Measurements from ENCODE around the gene C18orf54. TPM values are rescaled to one million over a fixed set of nuclear protein-coding genes. Genes with fewer than 3 reads are reported as not detected.

C18orf54 gene
- total RNA-seq, 2 donors from 2014 or later, result 17.8 to 29.5 TPM

DNA sequence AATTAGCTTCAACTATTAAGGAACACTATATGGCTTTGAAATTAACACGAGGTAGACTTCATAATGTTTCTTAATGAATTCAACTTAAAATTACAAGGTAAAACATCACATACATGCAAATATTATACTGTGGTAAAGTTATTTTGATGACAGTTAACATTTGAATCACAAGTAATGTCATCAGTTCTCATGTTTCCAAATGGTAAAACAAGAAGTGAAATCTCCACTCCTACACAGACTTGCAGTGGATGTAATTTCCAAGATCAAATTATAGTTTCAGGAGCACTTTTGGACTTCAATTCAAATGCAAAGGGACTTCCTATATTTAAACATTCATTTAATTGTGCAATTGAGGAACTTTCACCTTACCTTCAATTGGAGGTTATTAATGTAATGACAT lies 39.1 kb downstream of the C18orf54 start:
- DNase-seq, result no peak
- peaks cover 3% of the 10 kb centered on the region for H3K27me3 Mint-ChIP-seq (ENCODE audit: insufficient read depth)
- H3K27ac Mint-ChIP-seq, result no peak overlapping the region
- Histone ChIP-seq H3K9ac (ENCODE audit: extremely low read depth, low read length, poor library complexity, severe bottlenecking) (no peak overlapping the region), H3K9me3 (ENCODE audit: control insufficient read depth, low read length) (no peaks in the 10 kb centered on the region), H3K4me1 (ENCODE audit: control insufficient read depth, insufficient read depth, low read length) (no peaks in the 10 kb centered on the region), H3K27me3 (ENCODE audit: control insufficient read depth, insufficient read depth, low read length, poor library complexity, severe bottlenecking) (no peaks in the 10 kb centered on the region), H3K27ac (ENCODE audit: low read depth, low read length) (no peak overlapping the region), H3K4me3 (ENCODE audit: low read length) (no peak overlapping the region), H3K36me3 (ENCODE audit: control insufficient read depth, insufficient read depth, low read length) (no peaks in the 10 kb centered on the region)
- no peak overlapping the region for H3K4me3 Mint-ChIP-seq
- WGBS, 2 experiments (ENCODE audit: insufficient coverage in 1 of 2, insufficient read length in 1 of 2), result no CpG with 5 or more reads among the region's 1 CpG
- no peaks in the 10 kb centered on the region for H3K4me1 Mint-ChIP-seq
- no peaks in the 10 kb centered on the region for H3K9me3 Mint-ChIP-seq
- TF ChIP-seq, protein P1, sequence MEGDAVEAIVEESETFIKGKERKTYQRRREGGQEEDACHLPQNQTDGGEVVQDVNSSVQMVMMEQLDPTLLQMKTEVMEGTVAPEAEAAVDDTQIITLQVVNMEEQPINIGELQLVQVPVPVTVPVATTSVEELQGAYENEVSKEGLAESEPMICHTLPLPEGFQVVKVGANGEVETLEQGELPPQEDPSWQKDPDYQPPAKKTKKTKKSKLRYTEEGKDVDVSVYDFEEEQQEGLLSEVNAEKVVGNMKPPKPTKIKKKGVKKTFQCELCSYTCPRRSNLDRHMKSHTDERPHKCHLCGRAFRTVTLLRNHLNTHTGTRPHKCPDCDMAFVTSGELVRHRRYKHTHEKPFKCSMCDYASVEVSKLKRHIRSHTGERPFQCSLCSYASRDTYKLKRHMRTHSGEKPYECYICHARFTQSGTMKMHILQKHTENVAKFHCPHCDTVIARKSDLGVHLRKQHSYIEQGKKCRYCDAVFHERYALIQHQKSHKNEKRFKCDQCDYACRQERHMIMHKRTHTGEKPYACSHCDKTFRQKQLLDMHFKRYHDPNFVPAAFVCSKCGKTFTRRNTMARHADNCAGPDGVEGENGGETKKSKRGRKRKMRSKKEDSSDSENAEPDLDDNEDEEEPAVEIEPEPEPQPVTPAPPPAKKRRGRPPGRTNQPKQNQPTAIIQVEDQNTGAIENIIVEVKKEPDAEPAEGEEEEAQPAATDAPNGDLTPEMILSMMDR (conservative IDR thresholded peaks at IDR 0.05), result no peak
- H3K36me3 Mint-ChIP-seq (ENCODE audit: low read depth), result no peaks in the 10 kb centered on the region

GRCh38 chr18:54405290-54405689 lies 47.6 kb downstream of the C18orf54 start:
- H3K9me3 Mint-ChIP-seq, result no peaks in the 10 kb centered on the region
- TF ChIP-seq, protein P1 (conservative IDR thresholded peaks at IDR 0.05), result no peak

GRCh38 chr18:54411781-54412180 lies 54.1 kb downstream of the C18orf54 start:
- Mint-ChIP-seq H3K4me3 (no peak overlapping the region), H3K9me3 (no peaks in the 10 kb centered on the region)
- TF ChIP-seq, protein P1 (conservative IDR thresholded peaks at IDR 0.05), result no peak

More at GRCh38 chr18:54405290-54405689, 47.6 kb downstream of the C18orf54 start:
- Histone ChIP-seq H3K4me3 (ENCODE audit: low read length) (no peak overlapping the region), H3K4me1 (ENCODE audit: control insufficient read depth, insufficient read depth, low read length) (no peaks in the 10 kb centered on the region), H3K27me3 (ENCODE audit: control insufficient read depth, insufficient read depth, low read length, poor library complexity, severe bottlenecking) (no peaks in the 10 kb centered on the region), H3K9me3 (ENCODE audit: control insufficient read depth, low read length) (no peaks in the 10 kb centered on the region), H3K27ac (ENCODE audit: low read depth, low read length) (no peak overlapping the region), H3K36me3 (ENCODE audit: control insufficient read depth, insufficient read depth, low read length) (no peaks in the 10 kb centered on the region), H3K9ac (ENCODE audit: extremely low read depth, low read length, poor library complexity, severe bottlenecking) (no peak overlapping the region)
- H3K27me3 Mint-ChIP-seq (ENCODE audit: insufficient read depth), result no peaks in the 10 kb centered on the region
- no peaks in the 10 kb centered on the region for H3K36me3 Mint-ChIP-seq (ENCODE audit: low read depth)
- DNase-seq, result no peak
- no peaks in the 10 kb centered on the region for H3K4me1 Mint-ChIP-seq
- no peak overlapping the region for H3K27ac Mint-ChIP-seq
- H3K4me3 Mint-ChIP-seq, result no peak overlapping the region

More at GRCh38 chr18:54411781-54412180, 54.1 kb downstream of the C18orf54 start:
- Histone ChIP-seq H3K27me3 (ENCODE audit: control insufficient read depth, insufficient read depth, low read length, poor library complexity, severe bottlenecking) (no peaks in the 10 kb centered on the region), H3K36me3 (ENCODE audit: control insufficient read depth, insufficient read depth, low read length) (no peaks in the 10 kb centered on the region), H3K27ac (ENCODE audit: low read depth, low read length) (no peak overlapping the region), H3K9me3 (ENCODE audit: control insufficient read depth, low read length) (no peaks in the 10 kb centered on the region), H3K4me3 (ENCODE audit: low read length) (no peak overlapping the region), H3K9ac (ENCODE audit: extremely low read depth, low read length, poor library complexity, severe bottlenecking) (no peak overlapping the region), H3K4me1 (ENCODE audit: control insufficient read depth, insufficient read depth, low read length) (no peaks in the 10 kb centered on the region)
- Mint-ChIP-seq H3K27ac (no peak overlapping the region), H3K4me1 (no peaks in the 10 kb centered on the region), H3K27me3 (ENCODE audit: insufficient read depth) (no peaks in the 10 kb centered on the region), H3K36me3 (ENCODE audit: low read depth) (no peaks in the 10 kb centered on the region)
- DNase-seq, result no peak
- 80 to 85% methylated on average over 1 of the region's 1 CpG for WGBS, 2 experiments (ENCODE audit: insufficient coverage in 1 of 2, insufficient read length in 1 of 2)
